T follicular helper cell (primary cell): ENCODE data around the gene HADHB.
"Not testable (repeated sequence)": the region's sequence is repeated elsewhere in the genome, so short reads cannot be mapped to it uniquely, and the experiment has no call there.

Source experiments
- DNase-seq: peaks from one replicate; pipeline ENCODE4 v3.0.0-alpha.2; 2020; ENCODE audit warnings: low read depth

Gene HADHB

GRCh38 chr2:26330114-26330549 is 85.4 kb downstream of the HADHB start:
- DNase-seq = peak; percentile 71

- DNase-seq = no peak
These were observed 85.9 kb downstream of the HADHB start for GRCh38 chr2:26330604-26331003.

- DNase-seq = not testable (repeated sequence)
These were observed 86.6 kb downstream of the HADHB start for GRCh38 chr2:26331321-26331720.

GRCh38 chr2:26333293-26333692 is 88.6 kb downstream of the HADHB start:
- DNase-seq = no peak

GRCh38 chr2:26335231-26335630 is 90.5 kb downstream of the HADHB start:
- DNase-seq = no peak

- DNase-seq = no peak
These were observed 92.0 kb downstream of the HADHB start for GRCh38 chr2:26336719-26337118.

GRCh38 chr2:26337298-26337697 is 92.6 kb downstream of the HADHB start:
- no peak for DNase-seq
